Brain microvascular endothelial cell (primary cell): Measurements from ENCODE around the gene TNFSF15.

ENCODE experiments used
- DNase-seq: peaks from one replicate; pipeline ENCODE4 v3.0.0-alpha.2; 2020
- H3K27ac ChIP-seq: fragments of 250-450 bp; sonication (Bioruptor Pico); 2 replicates; pipeline ENCODE4 v1.5.1; 2020; ENCODE audit warnings: mild to moderate bottlenecking, moderate library complexity
- H3K27me3 ChIP-seq: fragments of 250-450 bp; sonication (Bioruptor Pico); replicated peaks from 2 replicates; pipeline ENCODE4 v1.5.1; 2020; ENCODE audit warnings: mild to moderate bottlenecking
- H3K36me3 ChIP-seq: fragments of 250-450 bp; sonication (Bioruptor Pico); replicated peaks from 2 replicates; pipeline ENCODE4 v1.5.1; 2020; ENCODE audit warnings: mild to moderate bottlenecking
- H3K4me3 ChIP-seq: 2 replicates; pipeline ENCODE4 v1.5.1; 2011; ENCODE audit warnings: low read depth, mild to moderate bottlenecking, control low read depth, low read length, moderate library complexity
- CTCF ChIP-seq: IDR thresholded peaks from 2 replicates; pipeline ENCODE4 v1.5.1; 2011; ENCODE audit warnings: low read depth, mild to moderate bottlenecking, moderate library complexity, low read length, control low read depth, inconsistent platforms; ENCODE audit errors: missing control alignments
- in situ Hi-C: cut with HindIII; loops from 2 replicates; pipeline ENCODE4 v1.10.0; 2017; ENCODE audit warnings: low sequenced_read_pairs, low pct_ligation_motif_present

The TNFSF15 gene

GRCh38 chr9:114827641-114828302 is 21.9 kb upstream of the TNFSF15 start:
- no peak overlapping the region for H3K27ac ChIP-seq
- no peak for DNase-seq
- TF ChIP-seq CTCF, result no peak
- no peak overlapping the region for H3K4me3 ChIP-seq
- in situ Hi-C loops, result no loop called here
- no peaks in the 10 kb centered on the region for H3K27me3 ChIP-seq
- no peaks in the 10 kb centered on the region for H3K36me3 ChIP-seq

DNA sequence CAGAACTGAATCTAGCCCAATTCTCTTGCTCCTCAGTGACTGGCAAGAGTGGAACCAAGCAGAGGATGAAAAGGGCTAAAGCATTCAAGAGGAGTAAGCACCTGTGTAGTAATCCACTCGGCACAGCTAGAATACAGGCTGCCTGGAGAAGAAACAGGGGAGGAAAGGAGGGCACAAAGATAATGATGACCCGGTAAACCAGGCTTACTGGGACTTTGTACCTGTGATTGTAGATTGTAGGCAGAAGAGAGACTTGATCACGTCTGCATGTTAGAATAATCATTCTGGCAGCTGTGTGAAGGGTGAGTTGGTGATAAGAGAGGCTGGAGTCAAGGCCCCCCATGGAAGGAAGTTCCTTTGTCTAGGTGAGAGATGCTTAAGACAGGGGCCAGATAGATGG is 20.6 kb upstream of the TNFSF15 start:
- no peak for TF ChIP-seq CTCF
- H3K4me3 ChIP-seq, result no peak overlapping the region
- in situ Hi-C loops, result no loop called here

GRCh38 chr9:114825126-114825795 is 19.4 kb upstream of the TNFSF15 start:
- Histone ChIP-seq H3K4me3 (no peak overlapping the region), H3K36me3 (no peaks in the 10 kb centered on the region), H3K27ac (no peak overlapping the region), H3K27me3 (no peaks in the 10 kb centered on the region)
- no peak for TF ChIP-seq CTCF
- in situ Hi-C loops, result no loop called here
- no peak for DNase-seq

More for the DNA sequence above, 20.6 kb upstream of the TNFSF15 start:
- Histone ChIP-seq H3K27ac (no peak overlapping the region), H3K27me3 (no peaks in the 10 kb centered on the region), H3K36me3 (no peaks in the 10 kb centered on the region)
- DNase-seq, result no peak

DNA sequence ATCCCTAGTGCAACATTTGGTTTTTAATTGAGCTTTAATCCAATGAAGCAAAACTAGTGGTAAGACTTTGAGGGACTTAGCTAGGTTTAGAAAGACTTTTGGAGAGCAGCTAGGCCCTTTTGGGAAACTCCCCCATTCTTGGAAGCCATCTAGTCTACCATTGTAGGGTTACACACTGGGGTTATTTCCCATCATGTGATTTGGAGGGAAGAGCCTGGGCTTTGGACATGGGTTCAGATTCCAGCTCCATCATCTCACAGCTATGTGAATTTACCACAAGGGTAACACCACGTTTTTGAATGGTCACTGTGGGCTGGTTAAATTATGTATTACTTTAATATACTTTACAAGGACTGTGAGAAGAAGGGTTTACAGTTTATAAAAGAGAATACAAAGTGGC is 18.3 kb upstream of the TNFSF15 start:
- Histone ChIP-seq H3K36me3 (no peaks in the 10 kb centered on the region), H3K4me3 (no peak overlapping the region), H3K27me3 (no peaks in the 10 kb centered on the region), H3K27ac (no peak overlapping the region)
- peak; percentile 53 for DNase-seq
- in situ Hi-C loops, result no loop called here
- no peak for TF ChIP-seq CTCF

GRCh38 chr9:114823441-114823840 is 17.6 kb upstream of the TNFSF15 start:
- no peaks in the 10 kb centered on the region for H3K36me3 ChIP-seq
- no peaks in the 10 kb centered on the region for H3K27me3 ChIP-seq
- no peak for DNase-seq
- in situ Hi-C loops, result no loop called here
- no peak overlapping the region for H3K27ac ChIP-seq
- no peak overlapping the region for H3K4me3 ChIP-seq
- TF ChIP-seq CTCF, result no peak

DNA sequence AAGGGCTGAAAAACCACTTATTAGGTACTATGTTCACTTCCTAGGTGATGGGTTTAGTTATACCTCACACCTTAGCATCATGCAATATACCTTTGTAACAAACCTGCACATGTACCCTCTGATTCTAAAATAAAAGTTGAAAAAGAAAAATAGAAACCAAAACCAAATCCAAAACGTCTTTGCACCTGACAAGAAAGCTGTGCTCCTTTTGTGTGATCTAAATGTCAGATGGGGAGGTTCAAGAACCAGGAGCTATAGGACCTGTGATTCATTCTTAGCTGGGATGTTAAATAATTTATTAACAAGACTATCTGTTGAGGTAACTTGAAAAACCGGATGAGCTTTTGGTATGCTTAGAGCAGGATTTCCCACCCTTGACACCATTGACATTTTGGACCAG is 16.9 kb upstream of the TNFSF15 start:
- no peak for TF ChIP-seq CTCF
- in situ Hi-C loops, result no loop called here

More for the DNA sequence above, 16.9 kb upstream of the TNFSF15 start:
- no peaks in the 10 kb centered on the region for H3K27me3 ChIP-seq
- H3K4me3 ChIP-seq, result no peak overlapping the region
- H3K27ac ChIP-seq, result no peak overlapping the region
- H3K36me3 ChIP-seq, result no peaks in the 10 kb centered on the region
- no peak for DNase-seq
